ENCODE data around the gene GLG1. TPM values are rescaled to one million over a fixed set of nuclear protein-coding genes. Genes with fewer than 3 reads are reported as not detected.

The GLG1 gene
- total RNA-seq, 1 experiment from 2014 or later: 210 TPM

- no peak for DNase-seq
- ChIA-PET POLR2A (no interaction called here), CTCF (no interaction called here)
- H3K4me3 Mint-ChIP-seq (ENCODE audit: unreplicated experiment): no peak overlapping the region
- no peaks in the 10 kb centered on the region for H3K27me3 Mint-ChIP-seq (ENCODE audit: insufficient read depth, unreplicated experiment)
- H3K9me3 ChIP-seq: no peaks in the 10 kb centered on the region
- no peak overlapping the region for H3K27ac Mint-ChIP-seq (ENCODE audit: unreplicated experiment)
- H3K4me1 Mint-ChIP-seq (ENCODE audit: low read depth, unreplicated experiment): no peaks in the 10 kb centered on the region
- no peak for TF ChIP-seq CTCF (IDR thresholded peaks at IDR 0.05; ENCODE audit: insufficient read depth in 1 of 2, low read depth in 1 of 2, low read length in 1 of 2, severe bottlenecking in 1 of 2, unreplicated experiment in 1 of 2)
- H3K27me3 ChIP-seq (replicated peaks; ENCODE audit: control insufficient read depth, insufficient read depth, low read length): no peaks in the 10 kb centered on the region
- H3K36me3 Mint-ChIP-seq (ENCODE audit: insufficient read depth, unreplicated experiment): peaks cover 61% of the 10 kb centered on the region
- intact Hi-C loops (cut with micrococcal nuclease; ENCODE audit: unreplicated experiment): no loop called here
- H3K4me1 ChIP-seq: 0 out of 2 replicates have a peak, but pooled peaks cover 2% of the 10 kb centered on the region
- H3K9me3 Mint-ChIP-seq (ENCODE audit: unreplicated experiment): no peaks in the 10 kb centered on the region
- no peaks in the 10 kb centered on the region; the same call in none of the 2 replicates for H3K36me3 ChIP-seq (ENCODE audit: control insufficient read depth, insufficient read depth, low read length)
- no TSS peak for BruUV-seq (replicated peaks)
- no peak overlapping the region for H3K4me3 ChIP-seq (ENCODE audit: low read depth, low read length)
Measured at GRCh38 chr16:74596586-74596985, 10.3 kb downstream of the GLG1 start.

- Histone ChIP-seq H3K9me3 (no peaks in the 10 kb centered on the region), H3K27me3 (replicated peaks; ENCODE audit: control insufficient read depth, insufficient read depth, low read length) (no peaks in the 10 kb centered on the region), H3K4me1 (no peaks in the 10 kb centered on the region), H3K4me3 (ENCODE audit: low read depth, low read length) (no peak overlapping the region), H3K36me3 (ENCODE audit: control insufficient read depth, insufficient read depth, low read length) (no peaks in the 10 kb centered on the region; the same call in none of the 2 replicates)
- no peak overlapping the region for H3K27ac Mint-ChIP-seq (ENCODE audit: unreplicated experiment)
- no peaks in the 10 kb centered on the region for H3K9me3 Mint-ChIP-seq (ENCODE audit: unreplicated experiment)
- H3K4me1 Mint-ChIP-seq (ENCODE audit: low read depth, unreplicated experiment): no peaks in the 10 kb centered on the region
- H3K36me3 Mint-ChIP-seq (ENCODE audit: insufficient read depth, unreplicated experiment): peaks cover 43% of the 10 kb centered on the region
- no peak for DNase-seq
- intact Hi-C loops (cut with micrococcal nuclease; ENCODE audit: unreplicated experiment): no loop called here
- no TSS peak for BruUV-seq (replicated peaks)
- no peak overlapping the region for H3K4me3 Mint-ChIP-seq (ENCODE audit: unreplicated experiment)
- CTCF ChIA-PET: no interaction called here
- H3K27me3 Mint-ChIP-seq (ENCODE audit: insufficient read depth, unreplicated experiment): no peaks in the 10 kb centered on the region
- POLR2A ChIA-PET: interaction anchor here (0.9 kb wide), 1 partner anchor 14 kb away, joined by 3 read pairs; the partner anchor contains the start of gene GLG1
- TF ChIP-seq CTCF (IDR thresholded peaks at IDR 0.05; ENCODE audit: insufficient read depth in 1 of 2, low read depth in 1 of 2, low read length in 1 of 2, severe bottlenecking in 1 of 2, unreplicated experiment in 1 of 2): no peak
Measured at GRCh38 chr16:74592847-74593246, 14.1 kb downstream of the GLG1 start.

- BruUV-seq (replicated peaks): no TSS peak
- Histone ChIP-seq H3K4me3 (ENCODE audit: low read depth, low read length) (no peak overlapping the region), H3K9me3 (no peaks in the 10 kb centered on the region), H3K27me3 (replicated peaks; ENCODE audit: control insufficient read depth, insufficient read depth, low read length) (no peaks in the 10 kb centered on the region), H3K36me3 (ENCODE audit: control insufficient read depth, insufficient read depth, low read length) (no peaks in the 10 kb centered on the region; the same call in none of the 2 replicates), H3K4me1 (peaks cover 3% of the 10 kb centered on the region)
- POLR2A ChIA-PET: interaction anchor here (0.5 to 0.9 kb wide), 2 partner anchors 15 to 75 kb away, joined by 3 to 26 read pairs; partner anchors contain the start of genes GLG1 and RFWD3
- peaks cover 39% of the 10 kb centered on the region for H3K36me3 Mint-ChIP-seq (ENCODE audit: insufficient read depth, unreplicated experiment)
- no peaks in the 10 kb centered on the region for H3K9me3 Mint-ChIP-seq (ENCODE audit: unreplicated experiment)
- no peaks in the 10 kb centered on the region for H3K27me3 Mint-ChIP-seq (ENCODE audit: insufficient read depth, unreplicated experiment)
- intact Hi-C loops (cut with micrococcal nuclease; ENCODE audit: unreplicated experiment): no loop called here
- no peak overlapping the region for H3K4me3 Mint-ChIP-seq (ENCODE audit: unreplicated experiment)
- DNase-seq: no peak
- H3K4me1 Mint-ChIP-seq (ENCODE audit: low read depth, unreplicated experiment): peaks cover 4% of the 10 kb centered on the region
- CTCF ChIA-PET: no interaction called here
- H3K27ac Mint-ChIP-seq (ENCODE audit: unreplicated experiment): no peak overlapping the region
- TF ChIP-seq CTCF (IDR thresholded peaks at IDR 0.05; ENCODE audit: insufficient read depth in 1 of 2, low read depth in 1 of 2, low read length in 1 of 2, severe bottlenecking in 1 of 2, unreplicated experiment in 1 of 2): no peak
Measured at GRCh38 chr16:74591876-74592650, 14.9 kb downstream of the GLG1 start.

Measured in Caco-2 (cell line).